Epithelial cell of proximal tubule (primary cell): ENCODE measurements around the gene SP2. TPM values are rescaled to one million over a fixed set of nuclear protein-coding genes. Genes with fewer than 3 reads are reported as not detected.

ENCODE experiments used
- DNase-seq: peaks from one replicate; pipeline ENCODE4 v3.0.0-alpha.2; 2011; ENCODE audit warnings: low read depth
- H3K4me3 ChIP-seq: 2 replicates; pipeline ENCODE4 v1.5.1; 2011; ENCODE audit warnings: low read depth, mild to moderate bottlenecking, low read length
- CTCF ChIP-seq: conservative IDR thresholded peaks from 2 replicates; pipeline ENCODE4 v1.5.1; 2012; ENCODE audit warnings: low read depth, mild to moderate bottlenecking, low read length
- total RNA-seq: library from RNA; depleted of rRNA; stranded (reverse); fragments of >200 nt; gene quantifications from 2 replicates; pipeline ENCODE4 v1.2.3, GENCODE V29; 2015

The SP2 gene
- total RNA-seq, 1 donor from 2014 or later = 2.1 TPM

GRCh38 chr17:47975823-47976205 is 79.8 kb downstream of the SP2 start:
- no peak overlapping the region for H3K4me3 ChIP-seq
- no peak for DNase-seq
- TF ChIP-seq CTCF = no peak

GRCh38 chr17:47978324-47978723 is 82.3 kb downstream of the SP2 start:
- peak; percentile 79 for TF ChIP-seq CTCF
- DNase-seq = no peak
- H3K4me3 ChIP-seq = no peak overlapping the region

Other genes with a start within 250 kb of the SP2 start
- 392 and 428 TPM in 2 replicates for gene KPNB1, start 246.3 kb upstream of the SP2 start, total RNA-seq
- 1.3 and 4.2 TPM in 2 replicates for gene TBKBP1, start 202.1 kb upstream of the SP2 start, total RNA-seq
- gene TBX21, start 163.0 kb upstream of the SP2 start, total RNA-seq = not detected in 2 replicates
- gene OSBPL7, start 74.4 kb upstream of the SP2 start, total RNA-seq = 6.9 and 8.4 TPM in 2 replicates
- gene MRPL10, start 64.7 kb upstream of the SP2 start, total RNA-seq = 40.6 and 51.3 TPM in 2 replicates
- not detected in 2 replicates for gene LRRC46, start 64.6 kb upstream of the SP2 start, total RNA-seq
- 21.2 and 24.5 TPM in 2 replicates for gene SCRN2, start 55.0 kb upstream of the SP2 start, total RNA-seq
- gene SP6, start 45.1 kb upstream of the SP2 start, total RNA-seq = 1.8 and 2.0 TPM in 2 replicates
- 39.5 and 47.6 TPM in 2 replicates for gene PNPO, start 45.3 kb downstream of the SP2 start, total RNA-seq
- gene PRR15L, start 61.6 kb downstream of the SP2 start, total RNA-seq = 3.5 and 3.8 TPM in 2 replicates
- 71.0 and 111 TPM in 2 replicates for gene CDK5RAP3, start 74.9 kb downstream of the SP2 start, total RNA-seq
- gene COPZ2, start 141.6 kb downstream of the SP2 start, total RNA-seq = 2.6 and 8.0 TPM in 2 replicates
- gene NFE2L1, start 152.1 kb downstream of the SP2 start, total RNA-seq = 69.1 and 79.6 TPM in 2 replicates
- 99.7 and 105 TPM in 2 replicates for gene CBX1, start 205.2 kb downstream of the SP2 start, total RNA-seq
- 11.6 and 18.5 TPM in 2 replicates for gene SNX11, start 211.5 kb downstream of the SP2 start, total RNA-seq